KMS-11 (cell line): Measurements from ENCODE around the gene NFE2L2.

Experiments
- H2AFZ ChIP-seq: fragments of 200-600 bp; sonication (generic); 2 replicates; pipeline ENCODE4 v1.6.1; 2016; ENCODE audit warnings: antibody characterized with exemption, mixed run types, low read depth
- H3K27ac ChIP-seq: fragments of 200-600 bp; sonication (generic); 2 replicates; pipeline ENCODE4 v1.6.1; 2016; ENCODE audit warnings: mild to moderate bottlenecking, mixed run types
- H3K27me3 ChIP-seq: fragments of 200-600 bp; sonication (generic); 2 replicates; pipeline ENCODE4 v1.6.1; 2017; ENCODE audit warnings: mild to moderate bottlenecking, low read depth, mixed run types, moderate library complexity; ENCODE audit not compliant: insufficient read depth
- H3K36me3 ChIP-seq: fragments of 200-600 bp; sonication (generic); 2 replicates; pipeline ENCODE4 v1.6.1; 2017; ENCODE audit warnings: mild to moderate bottlenecking, mixed run types; ENCODE audit not compliant: insufficient read depth
- H3K4me1 ChIP-seq: fragments of 200-600 bp; sonication (generic); 2 replicates; pipeline ENCODE4 v1.6.1; 2016; ENCODE audit warnings: mild to moderate bottlenecking, low read depth, mixed run types; ENCODE audit not compliant: poor library complexity, severe bottlenecking
- H3K4me2 ChIP-seq: fragments of 200-600 bp; sonication (generic); 2 replicates; pipeline ENCODE4 v1.7.0; 2016; ENCODE audit warnings: mild to moderate bottlenecking, mixed run types
- H3K4me3 ChIP-seq: fragments of 200-600 bp; sonication (generic); IDR thresholded peaks from 2 replicates; pipeline ENCODE4 v1.6.1; 2017; ENCODE audit warnings: low read depth, low read length, mixed read lengths; ENCODE audit not compliant: insufficient read depth
- H3K79me2 ChIP-seq: fragments of 200-600 bp; sonication (generic); 2 replicates; pipeline ENCODE4 v1.6.1; 2016; ENCODE audit warnings: low read depth, mixed run types; ENCODE audit not compliant: insufficient read depth
- H3K9ac ChIP-seq: fragments of 200-600 bp; sonication (generic); 2 replicates; pipeline ENCODE4 v1.6.1; 2016; ENCODE audit warnings: mild to moderate bottlenecking, mixed run types
- H4K20me1 ChIP-seq: fragments of 200-600 bp; sonication (generic); 2 replicates; pipeline ENCODE4 v1.6.1; 2016; ENCODE audit warnings: mild to moderate bottlenecking, mixed run types; ENCODE audit not compliant: insufficient read depth
- CTCF ChIP-seq: fragments of 200-600 bp; sonication (generic); conservative IDR thresholded peaks from 2 replicates; pipeline ENCODE4 v1.6.1; 2017; ENCODE audit warnings: low read depth, mild to moderate bottlenecking, antibody characterized with exemption, low read length, moderate library complexity, mixed read lengths

The NFE2L2 gene

GRCh38 chr2:177184606-177185005 lies 79.9 kb downstream of the NFE2L2 start:
- Histone ChIP-seq H3K4me1 (no peaks in the 10 kb centered on the region), H3K36me3 (no peaks in the 10 kb centered on the region), H3K79me2 (no peaks in the 10 kb centered on the region), H3K27ac (no peak overlapping the region), H4K20me1 (no peaks in the 10 kb centered on the region), H3K9ac (no peak overlapping the region), H3K4me2 (no peak overlapping the region), H3K27me3 (no peaks in the 10 kb centered on the region), H2AFZ (no peak overlapping the region), H3K4me3 (no peak overlapping the region)
- TF ChIP-seq CTCF: no peak

- no peak overlapping the region for H3K27ac ChIP-seq
- no peak overlapping the region for H3K4me2 ChIP-seq
- H3K27me3 ChIP-seq: no peaks in the 10 kb centered on the region
- no peak overlapping the region for H3K4me3 ChIP-seq
- no peaks in the 10 kb centered on the region for H3K4me1 ChIP-seq
- H3K9ac ChIP-seq: no peak overlapping the region
- H4K20me1 ChIP-seq: no peaks in the 10 kb centered on the region
- no peaks in the 10 kb centered on the region for H3K36me3 ChIP-seq
- H3K79me2 ChIP-seq: no peaks in the 10 kb centered on the region
- no peak for TF ChIP-seq CTCF
- H2AFZ ChIP-seq: no peak overlapping the region
These were observed 80.7 kb downstream of the NFE2L2 start for GRCh38 chr2:177183860-177184259.
